Colonic mucosa (tissue), 4 donors: Measurements from ENCODE around the gene CFAP58. TPM values are rescaled to one million over a fixed set of nuclear protein-coding genes. Genes with fewer than 3 reads are reported as not detected.

Experiments
- DNase-seq: peaks from one replicate; pipeline ENCODE4 v3.0.0-alpha.2; 2020
- H3K27ac ChIP-seq: fragments of 200-600 bp; one replicate; pipeline ENCODE4 v1.8.0; 2021
- H3K27me3 ChIP-seq: fragments of 200-600 bp; one replicate; pipeline ENCODE4 v1.8.0; 2021
- H3K36me3 ChIP-seq: fragments of 200-600 bp; one replicate; pipeline ENCODE4 v1.8.0; 2021
- H3K4me1 ChIP-seq: fragments of 200-600 bp; one replicate; pipeline ENCODE4 v1.8.0; 2021; ENCODE audit warnings: mild to moderate bottlenecking
- H3K4me3 ChIP-seq: fragments of 200-600 bp; one replicate; pipeline ENCODE4 v1.8.0; 2021
- H3K9ac ChIP-seq, 2 donors: one replicate each; pipeline ENCODE4 v1.7.0; 2013; ENCODE audit warnings: control low read depth in 2 of 2, low read depth in 2 of 2, low read length in 2 of 2
- H3K9me3 ChIP-seq: fragments of 200-600 bp; one replicate; pipeline ENCODE4 v1.8.0; 2021
- intact Hi-C: fragments of 100-400 bp; cut with DNase I; formaldehyde crosslinking; loops from one replicate; pipeline ENCODE4 v1.14.1; 2022
- total RNA-seq, 2 donors: library from RNA; stranded (reverse); fragmentation: NEBNext Ultra II Directional in 1 of 2; extraction: Animal tissue kit (Norgen Biotek cat#: 25700) in 1 of 2; gene quantifications; one replicate each; pipeline ENCODE4 v1.2.1, GENCODE V29; 2021
- TF ChIP-seq, protein P1 (sequence below): fragments of 200-600 bp; IDR thresholded peaks from one replicate; pipeline ENCODE4 v1.8.0; 2022; ENCODE audit warnings: antibody characterized with exemption, mild to moderate bottlenecking
- donor health status: healthy.
- donor health status: DM: no; HTN: no; CAD: no.
- donor health status: DM: no; HTN: no; CAD: no.

CFAP58 gene
- total RNA-seq, 2 donors from 2014 or later, result 0.11 TPM; not detected in 1

DNA sequence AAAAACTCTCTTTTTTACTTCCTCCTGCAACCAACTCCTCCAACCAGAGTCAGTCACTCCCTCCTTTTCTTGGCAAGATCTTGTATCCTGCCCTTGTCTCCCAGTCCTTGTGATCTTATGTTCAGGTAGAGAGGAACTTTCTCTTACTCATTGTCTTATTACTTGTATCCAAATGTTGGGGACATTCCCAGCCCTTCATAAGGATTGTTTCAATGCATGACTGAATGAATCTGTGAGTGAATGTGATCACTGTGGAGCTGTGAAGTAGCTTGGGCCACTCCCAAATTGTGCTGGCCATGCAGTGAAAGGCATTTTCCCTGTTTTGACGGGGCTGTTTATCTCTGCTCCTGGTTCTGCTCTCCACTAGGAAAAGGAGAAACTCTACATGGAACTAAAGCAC lies 93.7 kb downstream of the CFAP58 start:
- Histone ChIP-seq H3K9ac (no peak overlapping the region), H3K27me3 (no peaks in the 10 kb centered on the region), H3K27ac (no peak overlapping the region), H3K4me1 (no peaks in the 10 kb centered on the region), H3K36me3 (no peaks in the 10 kb centered on the region), H3K9me3 (no peaks in the 10 kb centered on the region), H3K4me3 (no peak overlapping the region)
- TF ChIP-seq, protein P1, sequence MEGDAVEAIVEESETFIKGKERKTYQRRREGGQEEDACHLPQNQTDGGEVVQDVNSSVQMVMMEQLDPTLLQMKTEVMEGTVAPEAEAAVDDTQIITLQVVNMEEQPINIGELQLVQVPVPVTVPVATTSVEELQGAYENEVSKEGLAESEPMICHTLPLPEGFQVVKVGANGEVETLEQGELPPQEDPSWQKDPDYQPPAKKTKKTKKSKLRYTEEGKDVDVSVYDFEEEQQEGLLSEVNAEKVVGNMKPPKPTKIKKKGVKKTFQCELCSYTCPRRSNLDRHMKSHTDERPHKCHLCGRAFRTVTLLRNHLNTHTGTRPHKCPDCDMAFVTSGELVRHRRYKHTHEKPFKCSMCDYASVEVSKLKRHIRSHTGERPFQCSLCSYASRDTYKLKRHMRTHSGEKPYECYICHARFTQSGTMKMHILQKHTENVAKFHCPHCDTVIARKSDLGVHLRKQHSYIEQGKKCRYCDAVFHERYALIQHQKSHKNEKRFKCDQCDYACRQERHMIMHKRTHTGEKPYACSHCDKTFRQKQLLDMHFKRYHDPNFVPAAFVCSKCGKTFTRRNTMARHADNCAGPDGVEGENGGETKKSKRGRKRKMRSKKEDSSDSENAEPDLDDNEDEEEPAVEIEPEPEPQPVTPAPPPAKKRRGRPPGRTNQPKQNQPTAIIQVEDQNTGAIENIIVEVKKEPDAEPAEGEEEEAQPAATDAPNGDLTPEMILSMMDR, result no peak
- intact Hi-C loops, result no loop called here
- no peak for DNase-seq

GRCh38 chr10:104447906-104448305 lies 94.3 kb downstream of the CFAP58 start:
- H3K9me3 ChIP-seq, result no peaks in the 10 kb centered on the region
- no peak overlapping the region for H3K9ac ChIP-seq
- TF ChIP-seq, protein P1, result no peak
- DNase-seq, result no peak
- H3K4me3 ChIP-seq, result no peak overlapping the region
- H3K27me3 ChIP-seq, result no peaks in the 10 kb centered on the region
- H3K36me3 ChIP-seq, result no peaks in the 10 kb centered on the region
- no peaks in the 10 kb centered on the region for H3K4me1 ChIP-seq
- H3K27ac ChIP-seq, result no peak overlapping the region
- intact Hi-C loops, result no loop called here

DNA sequence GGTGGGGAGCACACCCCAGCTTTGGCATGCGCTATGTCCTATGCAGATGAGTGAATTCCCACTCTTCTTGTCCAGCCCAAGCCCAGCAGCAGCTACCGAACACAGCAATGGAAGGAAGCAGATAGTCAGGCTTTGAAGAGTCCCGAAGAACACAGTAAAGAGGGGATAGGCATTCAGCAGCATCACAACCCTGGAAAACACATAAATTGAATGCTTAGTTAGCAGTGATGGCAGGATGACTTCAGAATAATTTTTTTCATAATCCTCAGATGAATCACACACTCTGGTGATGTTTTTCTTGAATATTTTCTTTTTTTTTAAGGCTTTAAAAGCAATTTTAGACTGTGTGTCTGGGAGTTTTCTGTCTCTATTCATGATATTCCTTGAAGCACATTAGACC lies 95.8 kb downstream of the CFAP58 start:
- no peaks in the 10 kb centered on the region for H3K4me1 ChIP-seq
- intact Hi-C loops, result no loop called here
- TF ChIP-seq, protein P1, result no peak

DNA sequence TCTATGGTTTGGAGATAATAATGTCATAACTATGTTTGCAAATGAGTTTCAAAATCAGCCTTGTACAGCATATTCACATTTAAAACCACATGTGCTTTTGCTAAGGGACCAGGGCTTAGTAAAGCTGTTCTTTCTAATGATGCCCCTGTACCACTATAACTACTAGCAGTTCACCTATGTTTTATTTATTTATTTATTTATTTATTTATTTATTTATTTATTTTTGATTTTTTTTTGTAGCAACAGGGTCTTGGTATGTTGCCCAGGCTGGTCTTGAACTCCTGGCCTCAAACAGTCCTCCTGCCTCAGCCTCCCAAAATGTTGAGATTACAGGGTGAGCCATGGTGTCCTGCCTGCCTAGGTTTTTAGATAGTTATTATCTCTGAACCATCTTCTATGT lies 96.9 kb downstream of the CFAP58 start:
- Histone ChIP-seq H3K27ac (no peak overlapping the region), H3K4me1 (no peaks in the 10 kb centered on the region), H3K27me3 (no peaks in the 10 kb centered on the region), H3K9ac (no peak overlapping the region), H3K9me3 (no peaks in the 10 kb centered on the region), H3K36me3 (no peaks in the 10 kb centered on the region), H3K4me3 (no peak overlapping the region)
- DNase-seq, result no peak
- TF ChIP-seq, protein P1, result no peak
- intact Hi-C loops, result no loop called here

More for the DNA sequence above, 95.8 kb downstream of the CFAP58 start:
- no peak overlapping the region for H3K9ac ChIP-seq
- no peak overlapping the region for H3K4me3 ChIP-seq
- H3K36me3 ChIP-seq, result no peaks in the 10 kb centered on the region
- no peaks in the 10 kb centered on the region for H3K9me3 ChIP-seq
- H3K27me3 ChIP-seq, result no peaks in the 10 kb centered on the region
- no peak overlapping the region for H3K27ac ChIP-seq
- DNase-seq, result no peak

DNA sequence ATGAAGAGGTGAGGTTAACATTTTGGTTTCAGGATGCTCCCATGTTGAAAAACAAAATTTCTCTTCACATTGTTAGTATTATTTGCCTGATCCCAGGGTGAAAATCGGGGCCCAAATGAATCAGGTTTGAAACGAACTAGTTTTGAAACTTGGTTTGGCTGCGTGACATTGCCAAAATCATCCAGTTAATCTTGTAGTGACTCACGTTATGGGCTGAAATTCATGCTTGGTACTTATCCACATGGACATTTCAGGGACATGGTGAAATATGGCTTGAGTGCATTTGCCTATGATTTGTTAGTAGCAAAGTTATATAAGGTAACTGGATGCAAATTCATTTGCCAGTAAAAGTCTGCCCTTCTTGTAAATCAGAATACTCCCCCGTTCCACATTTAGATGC lies 97.3 kb downstream of the CFAP58 start:
- no peak overlapping the region for H3K9ac ChIP-seq
- TF ChIP-seq, protein P1, result no peak
- no peak overlapping the region for H3K4me3 ChIP-seq
- H3K36me3 ChIP-seq, result no peaks in the 10 kb centered on the region
- no peaks in the 10 kb centered on the region for H3K27me3 ChIP-seq
- no peak for DNase-seq
- no peak overlapping the region for H3K27ac ChIP-seq
- intact Hi-C loops, result no loop called here
- H3K9me3 ChIP-seq, result no peaks in the 10 kb centered on the region
- H3K4me1 ChIP-seq, result no peaks in the 10 kb centered on the region

DNA sequence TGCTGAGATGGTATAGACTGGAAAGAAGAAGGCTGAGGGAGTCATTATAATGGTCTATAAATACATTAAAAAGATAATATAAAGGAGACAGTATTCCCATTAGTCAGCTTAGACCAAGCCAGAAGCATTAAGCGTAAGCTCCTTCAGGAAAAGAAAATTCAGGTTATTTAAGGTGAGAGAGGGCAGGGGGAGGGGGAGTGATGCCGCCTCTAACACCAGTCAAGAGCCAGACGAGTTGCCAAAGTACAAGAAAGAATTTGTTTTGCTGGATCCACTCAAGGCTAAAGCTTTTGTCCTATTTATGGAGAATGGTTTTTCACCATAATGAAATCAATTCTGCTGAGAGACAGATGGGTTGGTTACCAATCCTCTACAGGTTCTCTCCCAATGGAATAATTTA lies 99.3 kb downstream of the CFAP58 start:
- no peaks in the 10 kb centered on the region for H3K36me3 ChIP-seq
- H3K27me3 ChIP-seq, result no peaks in the 10 kb centered on the region
- no peak overlapping the region for H3K4me3 ChIP-seq
- no peak overlapping the region for H3K9ac ChIP-seq
- H3K4me1 ChIP-seq, result no peaks in the 10 kb centered on the region
- intact Hi-C loops, result no loop called here
- H3K9me3 ChIP-seq, result no peaks in the 10 kb centered on the region
- TF ChIP-seq, protein P1, result no peak
- no peak overlapping the region for H3K27ac ChIP-seq
- no peak for DNase-seq
